Measurements from ENCODE around the gene PIGV.

PIGV gene
- 12.8 to 42.0 (median 29.6) reads per million in 3 donors for total RNA-seq

GRCh38 chr1:26787706-26788514 is at the start of gene PIGV:
Gene PIGV, plus strand, starts transcription at chr1:26787950. Its CDS starts 2,866 bp downstream, at chr1:26790816.
- Histone ChIP-seq H3K4me3 (ENCODE audit: insufficient read depth, low read depth, low read length, poor library complexity, severe bottlenecking) (peak within 1 kb of the TSS; percentile 82), H3K4me1 (ENCODE audit: control insufficient read depth, insufficient read depth, low read length, poor library complexity, severe bottlenecking) (peaks cover 37% of the 10 kb centered on the region), H3K36me3 (ENCODE audit: control insufficient read depth, insufficient read depth, low read length) (no peaks in the 10 kb centered on the region), H3K9me3 (ENCODE audit: control insufficient read depth, low read length) (no peaks in the 10 kb centered on the region), H3K27ac (ENCODE audit: insufficient read depth, low read length, poor library complexity, severe bottlenecking) (peak within 1 kb of the TSS; percentile 98), H3K27me3 (replicated peaks; ENCODE audit: control insufficient read depth, insufficient read depth, low read length, poor library complexity, severe bottlenecking) (no peaks in the 10 kb centered on the region)
- peak; percentile 61 to 79 (median 78) for DNase-seq

- H3K27ac ChIP-seq (ENCODE audit: insufficient read depth, low read length, poor library complexity, severe bottlenecking): peak overlapping the region; percentile 56
- no peaks in the 10 kb centered on the region for H3K27me3 ChIP-seq (replicated peaks; ENCODE audit: control insufficient read depth, insufficient read depth, low read length, poor library complexity, severe bottlenecking)
- peaks cover 45% of the 10 kb centered on the region for H3K4me1 ChIP-seq (ENCODE audit: control insufficient read depth, insufficient read depth, low read length, poor library complexity, severe bottlenecking)
- H3K9me3 ChIP-seq (ENCODE audit: control insufficient read depth, low read length): no peaks in the 10 kb centered on the region
- H3K4me3 ChIP-seq (ENCODE audit: insufficient read depth, low read depth, low read length, poor library complexity, severe bottlenecking): no peak overlapping the region
- DNase-seq: no peak
- H3K36me3 ChIP-seq (ENCODE audit: control insufficient read depth, insufficient read depth, low read length): peaks cover 40% of the 10 kb centered on the region
Measured at GRCh38 chr1:26739329-26739914, 48.3 kb upstream of the PIGV start.

- Histone ChIP-seq H3K9me3 (ENCODE audit: control insufficient read depth, low read length) (no peaks in the 10 kb centered on the region), H3K27ac (ENCODE audit: insufficient read depth, low read length, poor library complexity, severe bottlenecking) (peak overlapping the region; percentile 56), H3K36me3 (ENCODE audit: control insufficient read depth, insufficient read depth, low read length) (peaks cover 34% of the 10 kb centered on the region), H3K4me3 (ENCODE audit: insufficient read depth, low read depth, low read length, poor library complexity, severe bottlenecking) (no peak overlapping the region), H3K27me3 (replicated peaks; ENCODE audit: control insufficient read depth, insufficient read depth, low read length, poor library complexity, severe bottlenecking) (no peaks in the 10 kb centered on the region), H3K4me1 (ENCODE audit: control insufficient read depth, insufficient read depth, low read length, poor library complexity, severe bottlenecking) (peaks cover 52% of the 10 kb centered on the region)
- DNase-seq: no peak
Measured at GRCh38 chr1:26740023-26740634, 47.6 kb upstream of the PIGV start.

GRCh38 chr1:26740952-26741351 is 46.8 kb upstream of the PIGV start:
- H3K9me3 ChIP-seq (ENCODE audit: control insufficient read depth, low read length): no peaks in the 10 kb centered on the region
- no peak for DNase-seq
- H3K27ac ChIP-seq (ENCODE audit: insufficient read depth, low read length, poor library complexity, severe bottlenecking): peak overlapping the region; percentile 0
- H3K4me1 ChIP-seq (ENCODE audit: control insufficient read depth, insufficient read depth, low read length, poor library complexity, severe bottlenecking): peaks cover 58% of the 10 kb centered on the region
- H3K4me3 ChIP-seq (ENCODE audit: insufficient read depth, low read depth, low read length, poor library complexity, severe bottlenecking): no peak overlapping the region
- no peaks in the 10 kb centered on the region for H3K27me3 ChIP-seq (replicated peaks; ENCODE audit: control insufficient read depth, insufficient read depth, low read length, poor library complexity, severe bottlenecking)
- peaks cover 30% of the 10 kb centered on the region for H3K36me3 ChIP-seq (ENCODE audit: control insufficient read depth, insufficient read depth, low read length)

- Histone ChIP-seq H3K36me3 (ENCODE audit: control insufficient read depth, insufficient read depth, low read length) (peaks cover 19% of the 10 kb centered on the region), H3K9me3 (ENCODE audit: control insufficient read depth, low read length) (no peaks in the 10 kb centered on the region), H3K27me3 (replicated peaks; ENCODE audit: control insufficient read depth, insufficient read depth, low read length, poor library complexity, severe bottlenecking) (no peaks in the 10 kb centered on the region), H3K4me1 (ENCODE audit: control insufficient read depth, insufficient read depth, low read length, poor library complexity, severe bottlenecking) (peaks cover 65% of the 10 kb centered on the region), H3K4me3 (ENCODE audit: insufficient read depth, low read depth, low read length, poor library complexity, severe bottlenecking) (no peak overlapping the region), H3K27ac (ENCODE audit: insufficient read depth, low read length, poor library complexity, severe bottlenecking) (peak overlapping the region; percentile 63)
- no peak for DNase-seq
Measured at GRCh38 chr1:26743426-26744059, 44.2 kb upstream of the PIGV start.

- Histone ChIP-seq H3K9me3 (ENCODE audit: control insufficient read depth, low read length) (no peaks in the 10 kb centered on the region), H3K4me3 (ENCODE audit: insufficient read depth, low read depth, low read length, poor library complexity, severe bottlenecking) (peak overlapping the region; percentile 29), H3K36me3 (ENCODE audit: control insufficient read depth, insufficient read depth, low read length) (peaks cover 21% of the 10 kb centered on the region), H3K4me1 (ENCODE audit: control insufficient read depth, insufficient read depth, low read length, poor library complexity, severe bottlenecking) (peaks cover 59% of the 10 kb centered on the region), H3K27ac (ENCODE audit: insufficient read depth, low read length, poor library complexity, severe bottlenecking) (peak overlapping the region; percentile 63), H3K27me3 (replicated peaks; ENCODE audit: control insufficient read depth, insufficient read depth, low read length, poor library complexity, severe bottlenecking) (no peaks in the 10 kb centered on the region)
- peak; percentile 67 to 71 (median 70) for DNase-seq
Measured at GRCh38 chr1:26744075-26744959, 43.4 kb upstream of the PIGV start.

- no peak overlapping the region for H3K4me3 ChIP-seq (ENCODE audit: insufficient read depth, low read depth, low read length, poor library complexity, severe bottlenecking)
- H3K9me3 ChIP-seq (ENCODE audit: control insufficient read depth, low read length): no peaks in the 10 kb centered on the region
- H3K36me3 ChIP-seq (ENCODE audit: control insufficient read depth, insufficient read depth, low read length): peaks cover 29% of the 10 kb centered on the region
- H3K27me3 ChIP-seq (replicated peaks; ENCODE audit: control insufficient read depth, insufficient read depth, low read length, poor library complexity, severe bottlenecking): no peaks in the 10 kb centered on the region
- DNase-seq: no peak
- H3K4me1 ChIP-seq (ENCODE audit: control insufficient read depth, insufficient read depth, low read length, poor library complexity, severe bottlenecking): peaks cover 54% of the 10 kb centered on the region
- H3K27ac ChIP-seq (ENCODE audit: insufficient read depth, low read length, poor library complexity, severe bottlenecking): peak overlapping the region; percentile 63
Measured at GRCh38 chr1:26745191-26745590, 42.6 kb upstream of the PIGV start.

- H3K9me3 ChIP-seq (ENCODE audit: control insufficient read depth, low read length): no peaks in the 10 kb centered on the region
- peaks cover 52% of the 10 kb centered on the region for H3K4me1 ChIP-seq (ENCODE audit: control insufficient read depth, insufficient read depth, low read length, poor library complexity, severe bottlenecking)
- peaks cover 27% of the 10 kb centered on the region for H3K36me3 ChIP-seq (ENCODE audit: control insufficient read depth, insufficient read depth, low read length)
- H3K27ac ChIP-seq (ENCODE audit: insufficient read depth, low read length, poor library complexity, severe bottlenecking): no peak overlapping the region
- H3K27me3 ChIP-seq (replicated peaks; ENCODE audit: control insufficient read depth, insufficient read depth, low read length, poor library complexity, severe bottlenecking): no peaks in the 10 kb centered on the region
- no peak for DNase-seq
- no peak overlapping the region for H3K4me3 ChIP-seq (ENCODE audit: insufficient read depth, low read depth, low read length, poor library complexity, severe bottlenecking)
Measured at GRCh38 chr1:26747048-26747447, 40.7 kb upstream of the PIGV start.

GRCh38 chr1:26748351-26748750 is 39.4 kb upstream of the PIGV start:
- H3K4me1 ChIP-seq (ENCODE audit: control insufficient read depth, insufficient read depth, low read length, poor library complexity, severe bottlenecking): peaks cover 42% of the 10 kb centered on the region
- H3K36me3 ChIP-seq (ENCODE audit: control insufficient read depth, insufficient read depth, low read length): peaks cover 36% of the 10 kb centered on the region

More at GRCh38 chr1:26748351-26748750, 39.4 kb upstream of the PIGV start:
- Histone ChIP-seq H3K27me3 (replicated peaks; ENCODE audit: control insufficient read depth, insufficient read depth, low read length, poor library complexity, severe bottlenecking) (no peaks in the 10 kb centered on the region), H3K9me3 (ENCODE audit: control insufficient read depth, low read length) (no peaks in the 10 kb centered on the region), H3K27ac (ENCODE audit: insufficient read depth, low read length, poor library complexity, severe bottlenecking) (no peak overlapping the region), H3K4me3 (ENCODE audit: insufficient read depth, low read depth, low read length, poor library complexity, severe bottlenecking) (no peak overlapping the region)
- no peak for DNase-seq

Measured in effector memory CD4-positive, alpha-beta T cell (primary cell).